DOHH2 (cell line): ENCODE data around the gene SUGCT.

Source experiments
- CTCF ChIP-seq: fragments of 200-600 bp; sonication (generic); IDR thresholded peaks from one replicate; pipeline ENCODE4 v1.5.1; 2014; ENCODE audit warnings: antibody characterized with exemption, mild to moderate bottlenecking, low read depth, low read length; ENCODE audit not compliant: poor library complexity, severe bottlenecking
- EZH2phosphoT487 ChIP-seq: fragments of 200-600 bp; sonication (generic); IDR thresholded peaks from 2 replicates; pipeline ENCODE4 v1.6.1; 2017; ENCODE audit warnings: borderline replicate concordance, mild to moderate bottlenecking, antibody characterized with exemption, low read length, moderate library complexity, mixed read lengths

GRCh38 chr7:40211276-40212003 is 76.6 kb downstream of the SUGCT start:
- TF ChIP-seq CTCF (no peak), EZH2phosphoT487 (no peak)
